Mucosa of rectum (tissue), 2 donors: ENCODE results near the gene AGMO.

Experiments
- H3K27ac ChIP-seq, 2 donors: one replicate each; pipeline ENCODE4 v1.7.0; 2013; ENCODE audit warnings: inconsistent platforms in 2 of 2, low read depth in 2 of 2, low read length in 2 of 2
- H3K27me3 ChIP-seq, 2 donors: one replicate each; pipeline ENCODE4 v1.7.0; 2013; ENCODE audit warnings: low read length in 2 of 2; ENCODE audit not compliant: control insufficient read depth in 2 of 2, insufficient read depth in 2 of 2
- H3K36me3 ChIP-seq, 2 donors: one replicate each; pipeline ENCODE4 v1.7.0; 2013; ENCODE audit warnings: low read length in 2 of 2; ENCODE audit not compliant: control insufficient read depth in 2 of 2, insufficient read depth in 2 of 2
- H3K4me1 ChIP-seq, 2 donors: one replicate each; pipeline ENCODE4 v1.7.0; 2013; ENCODE audit warnings: low read length in 2 of 2, mild to moderate bottlenecking in 1 of 2; ENCODE audit not compliant: control insufficient read depth in 2 of 2, insufficient read depth in 2 of 2
- H3K4me3 ChIP-seq, 2 donors: one replicate each; pipeline ENCODE4 v1.7.0; 2013; ENCODE audit warnings: low read length in 2 of 2
- H3K9ac ChIP-seq, 2 donors: one replicate each; pipeline ENCODE4 v1.7.0; 2013; ENCODE audit warnings: low read length in 2 of 2, low read depth in 1 of 2, mild to moderate bottlenecking in 1 of 2
- H3K9me3 ChIP-seq, 2 donors: one replicate each; pipeline ENCODE4 v1.7.0; 2013; ENCODE audit warnings: low read length in 2 of 2; ENCODE audit not compliant: control insufficient read depth in 2 of 2
- donor health status: healthy.
- donor health status: Normal muscosa, but diverticular disease.

The AGMO gene

DNA sequence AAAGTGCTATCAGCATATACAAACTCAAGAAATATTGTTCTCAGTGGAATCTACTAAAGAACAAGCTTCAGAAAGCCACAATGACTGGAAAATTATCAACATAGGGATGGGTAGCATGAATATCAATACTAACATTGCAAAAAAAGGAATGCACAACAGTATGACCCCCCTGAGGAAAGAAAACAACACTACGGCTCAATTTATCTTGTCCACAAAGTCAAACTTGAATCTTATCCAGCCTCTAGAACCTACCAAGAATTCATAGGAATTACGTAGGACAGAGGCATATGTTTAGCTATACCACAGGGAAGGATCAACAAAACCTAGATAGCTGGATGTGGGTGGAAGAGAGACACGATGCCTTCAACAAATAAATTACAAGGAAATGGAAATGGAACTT, 54.6 kb downstream of the AGMO start:
- Histone ChIP-seq H3K9me3 (no peaks in the 10 kb centered on the region), H3K4me3 (no peak overlapping the region), H3K27me3 (no peaks in the 10 kb centered on the region), H3K36me3 (no peaks in the 10 kb centered on the region), H3K27ac (no peak overlapping the region), H3K9ac (no peak overlapping the region), H3K4me1 (no peaks in the 10 kb centered on the region)

DNA sequence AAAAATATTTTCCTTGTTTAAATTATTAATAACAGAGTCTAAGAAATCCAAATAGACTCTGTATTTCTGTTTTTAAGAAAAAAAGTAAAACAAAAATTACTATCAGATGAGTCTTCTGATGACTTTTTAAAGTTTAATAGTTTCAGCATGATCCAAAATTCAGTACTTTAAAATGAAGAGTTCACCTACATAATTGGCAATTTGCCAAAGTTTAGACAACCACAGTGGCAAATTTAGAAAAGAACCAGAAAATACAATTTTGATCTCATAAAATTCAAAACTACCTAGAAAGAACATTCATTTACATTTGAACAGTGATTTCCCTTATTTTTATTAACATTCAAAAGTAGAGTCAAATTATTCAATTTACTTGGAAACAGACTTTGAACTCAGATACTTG, 56.1 kb downstream of the AGMO start:
- Histone ChIP-seq H3K27ac (no peak overlapping the region), H3K4me1 (no peaks in the 10 kb centered on the region), H3K9me3 (no peaks in the 10 kb centered on the region), H3K27me3 (no peaks in the 10 kb centered on the region), H3K4me3 (no peak overlapping the region), H3K36me3 (no peaks in the 10 kb centered on the region), H3K9ac (no peak overlapping the region)

DNA sequence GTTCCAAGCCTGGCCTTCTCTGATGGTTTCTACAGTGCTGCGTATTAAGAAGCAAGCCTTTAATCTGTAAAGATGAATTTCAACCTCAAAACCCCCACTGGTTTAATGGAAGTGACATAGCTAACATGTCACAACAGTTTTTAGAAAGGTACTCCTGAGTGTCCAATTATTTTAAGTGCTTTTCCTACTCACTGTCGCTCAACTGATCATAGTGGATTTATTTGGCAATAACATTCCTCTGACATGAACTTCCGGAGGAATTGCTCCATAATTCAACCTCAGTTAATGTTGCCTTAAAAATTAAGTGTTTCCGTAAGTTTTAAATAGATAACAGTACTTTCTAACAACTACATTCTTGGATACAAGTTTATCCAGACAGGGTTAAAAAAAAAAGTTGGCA, 57.5 kb downstream of the AGMO start:
- Histone ChIP-seq H3K36me3 (no peaks in the 10 kb centered on the region), H3K4me1 (no peaks in the 10 kb centered on the region), H3K27ac (no peak overlapping the region), H3K27me3 (no peaks in the 10 kb centered on the region), H3K4me3 (no peak overlapping the region), H3K9ac (no peak overlapping the region), H3K9me3 (no peaks in the 10 kb centered on the region)

DNA sequence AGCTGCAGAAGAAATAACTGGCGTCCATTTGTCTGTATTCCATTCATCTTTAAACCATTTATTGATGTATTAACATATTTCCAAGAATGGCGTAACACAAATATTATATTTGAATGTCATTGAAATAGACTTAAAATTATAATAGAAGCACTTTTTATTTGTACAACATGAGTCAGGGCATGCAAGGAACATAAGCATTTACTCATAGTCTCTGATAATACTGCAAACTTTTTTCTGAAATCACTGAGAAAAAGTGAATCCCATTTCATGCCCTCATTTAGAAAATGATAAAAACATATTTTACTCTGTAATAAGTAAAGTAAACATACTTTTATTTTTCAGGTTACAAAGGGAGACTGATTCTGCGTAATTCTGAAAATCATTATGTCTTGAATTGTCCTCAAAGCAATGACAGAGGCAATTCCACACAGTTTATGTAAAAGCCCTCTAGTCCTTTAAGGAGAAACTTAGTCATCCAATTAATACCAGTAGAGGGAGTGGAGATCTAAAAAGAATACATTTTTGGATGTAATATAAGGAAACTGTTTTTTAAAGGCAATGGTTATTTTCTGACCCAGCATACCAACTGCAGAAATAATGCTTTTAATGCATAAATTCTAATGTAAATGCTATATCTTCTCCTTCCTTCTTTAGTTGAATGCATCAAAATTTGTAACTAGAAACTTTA, 58.1 kb downstream of the AGMO start:
- Histone ChIP-seq H3K4me3 (no peak overlapping the region), H3K4me1 (no peaks in the 10 kb centered on the region), H3K27me3 (no peaks in the 10 kb centered on the region), H3K9me3 (no peaks in the 10 kb centered on the region), H3K36me3 (no peaks in the 10 kb centered on the region), H3K9ac (no peak overlapping the region), H3K27ac (no peak overlapping the region)

DNA sequence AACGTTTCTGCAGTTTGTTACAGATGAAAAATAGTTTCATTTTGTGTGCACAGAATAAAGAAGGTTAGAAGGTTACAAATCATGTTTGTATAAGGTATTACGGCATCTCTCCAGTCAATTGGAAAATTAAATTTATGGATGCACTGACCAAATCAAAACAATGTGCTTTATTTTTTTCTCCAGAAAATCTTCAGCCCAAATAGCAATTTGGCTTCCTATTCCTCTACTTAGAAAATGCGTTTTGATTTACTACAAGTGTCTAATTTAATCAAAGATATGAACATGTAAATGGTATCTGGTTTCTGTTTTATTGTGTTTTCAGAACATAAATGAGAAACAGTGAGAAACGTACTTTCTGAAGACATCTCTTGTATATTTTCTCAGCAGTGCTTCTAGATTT, 63.4 kb downstream of the AGMO start:
- Histone ChIP-seq H3K9ac (no peak overlapping the region), H3K27me3 (no peaks in the 10 kb centered on the region), H3K9me3 (no peaks in the 10 kb centered on the region), H3K27ac (no peak overlapping the region), H3K4me3 (no peak overlapping the region), H3K36me3 (no peaks in the 10 kb centered on the region), H3K4me1 (no peaks in the 10 kb centered on the region)

DNA sequence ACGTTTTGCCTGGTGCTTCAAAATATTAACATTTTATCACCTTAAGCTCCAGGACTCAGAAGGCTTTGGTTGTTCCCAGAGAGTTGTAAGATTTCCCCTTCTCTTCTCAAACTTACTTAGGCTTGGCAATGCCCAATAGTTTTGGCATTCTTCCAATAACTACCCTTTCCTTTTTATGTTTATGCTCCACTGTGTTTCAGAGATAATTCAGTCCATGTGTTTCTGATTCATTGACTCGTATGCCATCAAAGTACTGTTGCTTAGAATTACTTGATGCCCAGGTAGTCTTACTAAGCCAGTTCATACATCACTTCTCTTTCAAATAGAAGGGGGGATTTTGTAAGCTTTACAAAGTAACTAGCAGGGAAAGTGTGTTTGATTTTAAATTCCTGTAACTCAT, 66.6 kb downstream of the AGMO start:
- H3K27ac ChIP-seq: no peak overlapping the region

DNA sequence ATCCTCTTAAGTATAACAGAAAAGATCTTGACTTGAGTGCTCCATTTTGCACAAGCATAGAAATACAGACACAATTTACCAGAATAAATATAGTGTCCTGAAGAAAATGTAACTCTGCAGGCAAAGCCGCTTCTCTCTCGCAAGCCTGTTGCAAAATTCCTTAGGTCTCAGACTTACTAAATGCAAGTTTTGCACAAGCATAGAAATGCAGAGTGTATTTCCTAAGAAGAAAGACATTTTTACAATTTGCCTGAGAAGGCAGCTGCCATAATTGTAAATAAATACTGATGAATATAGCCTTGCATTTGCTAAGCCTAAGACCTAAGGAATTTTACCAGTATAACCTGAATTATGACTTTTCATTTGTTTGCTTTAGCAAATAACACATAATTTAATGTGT, 67.1 kb downstream of the AGMO start:
- Histone ChIP-seq H3K36me3 (no peaks in the 10 kb centered on the region), H3K9me3 (no peaks in the 10 kb centered on the region), H3K27me3 (no peaks in the 10 kb centered on the region)

More for the DNA sequence above, 66.6 kb downstream of the AGMO start:
- H3K9ac ChIP-seq: no peak overlapping the region
- no peaks in the 10 kb centered on the region for H3K36me3 ChIP-seq
- H3K9me3 ChIP-seq: no peaks in the 10 kb centered on the region
- H3K4me3 ChIP-seq: no peak overlapping the region
- no peaks in the 10 kb centered on the region for H3K27me3 ChIP-seq
- H3K4me1 ChIP-seq: peaks cover 0 to 2% of the 10 kb centered on the region in 2 donors

DNA sequence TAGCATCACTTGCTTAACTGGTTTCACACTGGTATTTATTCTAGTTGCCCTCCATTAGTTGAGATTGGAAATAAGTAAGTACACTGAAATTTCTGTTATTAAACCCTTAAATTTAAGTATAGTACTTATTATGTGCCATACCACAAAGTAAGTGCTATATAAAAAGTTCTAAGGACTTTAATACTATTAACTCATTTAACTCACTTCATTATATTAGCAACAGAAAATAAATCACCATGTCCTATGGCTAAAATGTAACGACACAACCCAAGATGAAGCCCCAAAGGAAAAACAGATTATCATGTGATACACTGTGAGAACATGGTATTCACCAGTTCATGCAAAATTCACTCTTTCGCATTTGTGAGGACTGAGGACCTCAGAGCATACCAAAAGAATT, 70.5 kb downstream of the AGMO start:
- H3K27me3 ChIP-seq: no peaks in the 10 kb centered on the region
- H3K4me1 ChIP-seq: peaks cover 0 to 2% of the 10 kb centered on the region in 2 donors
- H3K9me3 ChIP-seq: no peaks in the 10 kb centered on the region
- no peak overlapping the region for H3K9ac ChIP-seq
- H3K36me3 ChIP-seq: no peaks in the 10 kb centered on the region
- no peak overlapping the region for H3K27ac ChIP-seq
- no peak overlapping the region for H3K4me3 ChIP-seq

More for the DNA sequence above, 67.1 kb downstream of the AGMO start:
- Histone ChIP-seq H3K4me3 (no peak overlapping the region), H3K27ac (no peak overlapping the region), H3K4me1 (peaks cover 0 to 2% of the 10 kb centered on the region in 2 donors), H3K9ac (no peak overlapping the region)

DNA sequence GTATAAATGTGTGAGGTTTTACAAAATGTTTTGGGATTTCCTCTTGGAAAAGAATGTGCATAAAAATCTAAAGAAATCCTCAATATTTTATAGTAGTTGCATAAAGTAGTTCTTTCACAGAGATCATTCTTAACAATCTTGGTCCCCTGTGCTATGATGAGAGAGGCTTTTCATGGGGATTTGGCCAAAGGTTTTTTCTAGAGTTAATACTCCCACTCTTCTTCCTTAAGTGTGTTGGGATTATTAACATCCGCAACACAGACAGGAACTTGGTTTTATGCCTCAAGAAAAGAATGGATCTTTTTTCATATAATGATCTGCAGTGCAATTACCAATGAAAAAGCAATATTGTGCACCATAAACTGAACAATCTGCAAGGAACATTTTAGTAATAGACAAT, 71.5 kb downstream of the AGMO start:
- no peaks in the 10 kb centered on the region for H3K9me3 ChIP-seq
- H3K9ac ChIP-seq: no peak overlapping the region
- H3K4me1 ChIP-seq: peaks cover 0 to 2% of the 10 kb centered on the region in 2 donors
- no peak overlapping the region for H3K4me3 ChIP-seq
- H3K36me3 ChIP-seq: no peaks in the 10 kb centered on the region
- no peaks in the 10 kb centered on the region for H3K27me3 ChIP-seq
- H3K27ac ChIP-seq: no peak overlapping the region

DNA sequence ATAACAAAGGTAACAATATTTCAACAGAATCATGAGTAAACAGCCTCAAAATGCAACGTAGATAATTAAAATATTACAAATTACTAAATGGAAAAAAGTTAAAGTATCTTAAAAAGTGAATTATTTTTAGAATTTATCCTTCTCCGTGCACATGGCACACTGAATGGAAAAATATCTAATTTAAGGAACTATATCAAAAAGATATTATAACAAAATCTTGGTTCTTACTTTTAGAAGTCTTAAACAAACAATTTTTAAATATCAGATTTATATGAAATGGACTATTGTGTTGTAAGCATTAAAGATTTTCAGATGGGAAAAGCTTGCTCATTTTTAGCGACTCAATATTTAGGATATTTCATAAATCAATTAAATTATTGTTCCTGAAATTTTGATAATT, 72.0 kb downstream of the AGMO start:
- no peaks in the 10 kb centered on the region for H3K36me3 ChIP-seq
- no peaks in the 10 kb centered on the region for H3K9me3 ChIP-seq
- H3K4me1 ChIP-seq: peaks cover 0 to 2% of the 10 kb centered on the region in 2 donors
- H3K4me3 ChIP-seq: no peak overlapping the region
- H3K9ac ChIP-seq: no peak overlapping the region
- no peak overlapping the region for H3K27ac ChIP-seq
- H3K27me3 ChIP-seq: no peaks in the 10 kb centered on the region

DNA sequence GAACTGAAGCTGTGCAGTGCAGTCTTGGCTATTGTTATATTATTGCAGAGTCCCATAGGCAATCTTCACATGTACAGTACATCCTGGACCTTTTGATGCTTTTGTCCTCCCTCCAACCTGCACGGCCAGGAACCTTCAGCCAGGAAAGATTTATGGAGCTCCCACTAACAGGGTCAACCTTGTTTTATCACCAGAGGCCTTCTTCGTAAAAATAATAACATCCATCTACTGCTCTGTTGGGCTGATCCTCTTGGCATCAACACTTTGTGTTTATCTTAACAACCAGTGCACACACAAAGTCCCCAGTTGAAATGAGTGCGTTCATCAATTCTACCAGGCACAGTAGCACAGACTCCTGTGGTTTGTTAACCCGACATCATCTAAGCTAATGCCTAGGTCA, 72.4 kb downstream of the AGMO start:
- H3K27me3 ChIP-seq: no peaks in the 10 kb centered on the region
- H3K36me3 ChIP-seq: no peaks in the 10 kb centered on the region
- no peak overlapping the region for H3K27ac ChIP-seq
- H3K4me3 ChIP-seq: no peak overlapping the region
- H3K9me3 ChIP-seq: no peaks in the 10 kb centered on the region
- peaks cover 0 to 2% of the 10 kb centered on the region in 2 donors for H3K4me1 ChIP-seq
- H3K9ac ChIP-seq: no peak overlapping the region
